Measurements from ENCODE around the gene FAM187B.

DNA sequence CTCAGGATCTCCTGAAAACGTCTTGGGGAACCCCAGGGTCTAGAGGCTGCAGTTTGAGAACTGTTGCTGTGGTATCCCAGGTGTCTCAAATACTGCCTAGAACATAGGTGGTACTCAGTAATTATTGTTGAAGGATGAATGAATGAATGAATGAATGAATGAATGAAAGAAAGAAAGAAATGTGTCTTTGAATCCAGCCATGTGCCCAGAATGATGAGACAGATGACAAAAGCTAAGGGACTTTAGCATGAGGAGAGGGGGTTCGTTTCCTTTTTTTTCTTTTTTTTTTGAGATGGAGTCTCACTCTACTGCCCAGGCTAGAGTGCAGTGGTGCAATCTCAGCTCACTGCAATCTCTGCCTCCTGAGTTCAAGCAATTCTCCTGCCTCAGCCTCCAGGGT is 28.0 kb upstream of the FAM187B start:
- TF ChIP-seq, protein P1, sequence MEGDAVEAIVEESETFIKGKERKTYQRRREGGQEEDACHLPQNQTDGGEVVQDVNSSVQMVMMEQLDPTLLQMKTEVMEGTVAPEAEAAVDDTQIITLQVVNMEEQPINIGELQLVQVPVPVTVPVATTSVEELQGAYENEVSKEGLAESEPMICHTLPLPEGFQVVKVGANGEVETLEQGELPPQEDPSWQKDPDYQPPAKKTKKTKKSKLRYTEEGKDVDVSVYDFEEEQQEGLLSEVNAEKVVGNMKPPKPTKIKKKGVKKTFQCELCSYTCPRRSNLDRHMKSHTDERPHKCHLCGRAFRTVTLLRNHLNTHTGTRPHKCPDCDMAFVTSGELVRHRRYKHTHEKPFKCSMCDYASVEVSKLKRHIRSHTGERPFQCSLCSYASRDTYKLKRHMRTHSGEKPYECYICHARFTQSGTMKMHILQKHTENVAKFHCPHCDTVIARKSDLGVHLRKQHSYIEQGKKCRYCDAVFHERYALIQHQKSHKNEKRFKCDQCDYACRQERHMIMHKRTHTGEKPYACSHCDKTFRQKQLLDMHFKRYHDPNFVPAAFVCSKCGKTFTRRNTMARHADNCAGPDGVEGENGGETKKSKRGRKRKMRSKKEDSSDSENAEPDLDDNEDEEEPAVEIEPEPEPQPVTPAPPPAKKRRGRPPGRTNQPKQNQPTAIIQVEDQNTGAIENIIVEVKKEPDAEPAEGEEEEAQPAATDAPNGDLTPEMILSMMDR (optimal IDR thresholded peaks at IDR 0.05 in 1 of 3, IDR thresholded peaks at IDR 0.05 in 1 of 3, conservative IDR thresholded peaks at IDR 0.05 in 1 of 3; ENCODE audit: extremely low read depth in 1 of 3, insufficient read depth in 2 of 3, low read length in 3 of 3): no peak
- no peak for TF ChIP-seq EZH2 (IDR thresholded peaks at IDR 0.05; ENCODE audit: low read length)
